Neural cell (in vitro differentiated cells): Measurements from ENCODE around the gene SND1. TPM values are rescaled to one million over a fixed set of nuclear protein-coding genes. Genes with fewer than 3 reads are reported as not detected.

Source experiments
- H2AFZ ChIP-seq: fragments of 200-600, 300-800 bp; sonication (generic), shearing (Covaris generic); 2 replicates; pipeline ENCODE4 v1.6.0; 2014; ENCODE audit warnings: low read depth, mild to moderate bottlenecking, antibody characterized with exemption, low read length, moderate library complexity
- H3F3A ChIP-seq: fragments of 200-600 bp; shearing (Covaris generic); 2 replicates; pipeline ENCODE4 v1.6.1; 2016; ENCODE audit warnings: mild to moderate bottlenecking, moderate library complexity, mixed read lengths, antibody characterized with exemption, low read length; ENCODE audit not compliant: insufficient read depth, poor library complexity, severe bottlenecking
- H3K27ac ChIP-seq: fragments of 200-600, 300-800 bp; sonication (generic), shearing (Covaris generic); 2 replicates; pipeline ENCODE4 v1.5.1; 2014; ENCODE audit warnings: mild to moderate bottlenecking, low read length, moderate library complexity
- H3K27me3 ChIP-seq: fragments of 300-800, 200-600 bp; sonication (generic), shearing (Covaris generic); 2 replicates; pipeline ENCODE4 v1.6.0; 2014; ENCODE audit warnings: mild to moderate bottlenecking, low read depth, low read length, moderate library complexity; ENCODE audit not compliant: insufficient read depth
- H3K36me3 ChIP-seq: fragments of 300-800, 200-600 bp; sonication (generic), shearing (Covaris generic); 2 replicates; pipeline ENCODE4 v1.5.1; 2014; ENCODE audit warnings: mild to moderate bottlenecking, antibody characterized with exemption, low read length, moderate library complexity; ENCODE audit not compliant: insufficient read depth
- H3K4me2 ChIP-seq: fragments of 300-800, 200-600 bp; sonication (generic), shearing (Covaris generic); 2 replicates; pipeline ENCODE4 v1.6.0; 2014; ENCODE audit warnings: mild to moderate bottlenecking, low read length
- H3K4me3 ChIP-seq: fragments of 300-800, 200-600 bp; sonication (generic), shearing (Covaris generic); 2 replicates; pipeline ENCODE4 v1.5.1; 2014; ENCODE audit warnings: mild to moderate bottlenecking, low read length, moderate library complexity
- H3K79me2 ChIP-seq: fragments of 200-600 bp; shearing (Covaris generic); replicated peaks from 2 replicates; pipeline ENCODE4 v1.6.0; 2014; ENCODE audit warnings: mild to moderate bottlenecking, low read length, moderate library complexity; ENCODE audit not compliant: insufficient read depth
- H3K9ac ChIP-seq: fragments of 300-800, 200-600 bp; sonication (generic), shearing (Covaris generic); 2 replicates; pipeline ENCODE4 v1.6.1; 2016; ENCODE audit warnings: mild to moderate bottlenecking, low read length, mixed read lengths
- H3K9me2 ChIP-seq: fragments of 200-600 bp; shearing (Covaris generic); 2 replicates; pipeline ENCODE4 v1.6.1; 2016; ENCODE audit warnings: mild to moderate bottlenecking, low read length, mixed read lengths; ENCODE audit not compliant: insufficient read depth
- H3K9me3 ChIP-seq: fragments of 200-600, 300-800 bp; sonication (generic), shearing (Covaris generic); 2 replicates; pipeline ENCODE4 v1.6.1; 2016; ENCODE audit warnings: mild to moderate bottlenecking, mixed run types, low read length, moderate library complexity, mixed read lengths
- H4K20me1 ChIP-seq: fragments of 200-600 bp; shearing (Covaris generic); 2 replicates; pipeline ENCODE4 v1.6.1; 2016; ENCODE audit warnings: mild to moderate bottlenecking, mixed run types; ENCODE audit not compliant: insufficient read depth
- EP300 ChIP-seq: fragments of 450-650 bp; conservative IDR thresholded peaks from 2 replicates; pipeline ENCODE4 v1.6.1; 2014; ENCODE audit warnings: antibody characterized with exemption, mild to moderate bottlenecking, moderate library complexity; ENCODE audit not compliant: poor library complexity, severe bottlenecking
- EZH2 ChIP-seq: fragments of 200-600, 300-800 bp; shearing (Covaris generic), sonication (generic); IDR thresholded peaks from 2 replicates; pipeline ENCODE4 v1.6.1; 2014; ENCODE audit warnings: antibody characterized with exemption, low read length, borderline replicate concordance, mild to moderate bottlenecking; ENCODE audit not compliant: insufficient read depth, poor library complexity, severe bottlenecking
- MXI1 ChIP-seq: fragments of 450-650 bp; conservative IDR thresholded peaks from 2 replicates; pipeline ENCODE4 v1.6.1; 2014; ENCODE audit warnings: antibody characterized with exemption, mild to moderate bottlenecking; ENCODE audit not compliant: poor library complexity, severe bottlenecking
- POLR2AphosphoS5 ChIP-seq: IDR thresholded peaks from 2 replicates; pipeline ENCODE4 v1.6.1; 2012
- RAD21 ChIP-seq: fragments of 450-650 bp; conservative IDR thresholded peaks from 2 replicates; pipeline ENCODE4 v1.6.1; 2014; ENCODE audit warnings: antibody characterized with exemption, mild to moderate bottlenecking, moderate library complexity
- SMC3 ChIP-seq: fragments of 450-650 bp; conservative IDR thresholded peaks from 2 replicates; pipeline ENCODE4 v1.6.1; 2014; ENCODE audit warnings: antibody characterized with exemption, mild to moderate bottlenecking, moderate library complexity; ENCODE audit not compliant: poor library complexity
- TAF1 ChIP-seq: IDR thresholded peaks from 2 replicates; pipeline ENCODE4 v1.6.1; 2012; ENCODE audit warnings: low read depth
- polyA plus RNA-seq: library from polyadenylated mRNA; depleted of rRNA; stranded (reverse); fragments of >200 nt; gene quantifications from 2 replicates; pipeline ENCODE4 v1.2.3, GENCODE V29; 2014
- TF ChIP-seq, protein P1 (sequence below): fragments of 450-650 bp; IDR thresholded peaks from 2 replicates; pipeline ENCODE4 v1.5.1; 2014; ENCODE audit warnings: antibody characterized with exemption, mild to moderate bottlenecking, moderate library complexity; ENCODE audit not compliant: poor library complexity, severe bottlenecking
- TF ChIP-seq, protein P2 (sequence below): IDR thresholded peaks from 2 replicates; pipeline ENCODE4 v1.6.1; 2012; ENCODE audit warnings: borderline replicate concordance

The SND1 gene
- polyA plus RNA-seq, 1 donor from 2014 or later: 37.4 TPM

DNA sequence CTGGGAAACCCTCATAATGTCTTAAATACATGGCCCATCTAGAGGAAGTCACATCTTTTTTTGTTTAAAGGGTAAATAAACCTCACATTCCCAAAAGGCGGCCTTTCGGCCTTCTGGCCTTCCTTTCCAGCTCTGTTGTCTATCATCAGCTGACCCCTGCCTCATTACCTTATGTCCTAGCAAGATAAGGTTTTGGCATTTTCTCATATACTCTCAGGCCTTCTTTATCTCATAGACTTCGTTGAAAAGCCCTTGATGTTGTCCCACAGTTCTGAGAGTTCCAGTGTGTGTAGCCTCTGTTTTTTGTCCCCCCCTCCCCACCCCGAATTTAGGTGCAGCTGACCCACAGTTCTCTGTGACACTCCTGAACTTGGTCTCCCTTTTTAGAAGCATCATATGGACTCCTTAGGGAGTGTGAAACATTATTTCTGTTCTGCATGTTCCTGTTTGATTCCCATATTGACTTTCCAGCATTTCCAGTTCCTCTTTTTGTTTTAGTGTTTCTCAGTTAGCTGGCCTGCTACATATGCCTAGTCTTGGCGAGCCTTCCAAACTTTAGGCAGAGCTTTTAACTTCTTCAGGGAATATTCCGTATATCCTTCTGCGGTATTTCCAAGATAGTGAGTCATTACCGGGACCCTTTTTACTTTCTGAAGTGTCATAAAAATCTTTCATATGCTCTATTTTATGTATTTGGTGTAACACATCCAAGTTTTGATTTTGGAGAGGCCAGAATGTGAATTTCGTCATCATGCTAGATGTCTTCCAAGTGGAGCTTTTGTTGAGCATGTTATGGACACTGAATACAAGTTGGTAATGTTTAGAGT lies 240.7 kb downstream of the SND1 start:
- Histone ChIP-seq H3K9me3 (no peaks in the 10 kb centered on the region), H3F3A (no peaks in the 10 kb centered on the region), H3K9ac (no peak overlapping the region), H3K4me3 (no peak overlapping the region), H3K27me3 (no peaks in the 10 kb centered on the region), H3K36me3 (peaks cover 3% of the 10 kb centered on the region), H4K20me1 (no peaks in the 10 kb centered on the region), H2AFZ (no peak overlapping the region), H3K4me2 (no peak overlapping the region), H3K27ac (no peak overlapping the region), H3K79me2 (no peaks in the 10 kb centered on the region), H3K9me2 (no peaks in the 10 kb centered on the region)
- TF ChIP-seq TAF1 (no peak), POLR2AphosphoS5 (no peak), EZH2 (no peak), MXI1 (no peak)
- TF ChIP-seq, protein P1, sequence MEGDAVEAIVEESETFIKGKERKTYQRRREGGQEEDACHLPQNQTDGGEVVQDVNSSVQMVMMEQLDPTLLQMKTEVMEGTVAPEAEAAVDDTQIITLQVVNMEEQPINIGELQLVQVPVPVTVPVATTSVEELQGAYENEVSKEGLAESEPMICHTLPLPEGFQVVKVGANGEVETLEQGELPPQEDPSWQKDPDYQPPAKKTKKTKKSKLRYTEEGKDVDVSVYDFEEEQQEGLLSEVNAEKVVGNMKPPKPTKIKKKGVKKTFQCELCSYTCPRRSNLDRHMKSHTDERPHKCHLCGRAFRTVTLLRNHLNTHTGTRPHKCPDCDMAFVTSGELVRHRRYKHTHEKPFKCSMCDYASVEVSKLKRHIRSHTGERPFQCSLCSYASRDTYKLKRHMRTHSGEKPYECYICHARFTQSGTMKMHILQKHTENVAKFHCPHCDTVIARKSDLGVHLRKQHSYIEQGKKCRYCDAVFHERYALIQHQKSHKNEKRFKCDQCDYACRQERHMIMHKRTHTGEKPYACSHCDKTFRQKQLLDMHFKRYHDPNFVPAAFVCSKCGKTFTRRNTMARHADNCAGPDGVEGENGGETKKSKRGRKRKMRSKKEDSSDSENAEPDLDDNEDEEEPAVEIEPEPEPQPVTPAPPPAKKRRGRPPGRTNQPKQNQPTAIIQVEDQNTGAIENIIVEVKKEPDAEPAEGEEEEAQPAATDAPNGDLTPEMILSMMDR: no peak
- TF ChIP-seq, protein P2, sequence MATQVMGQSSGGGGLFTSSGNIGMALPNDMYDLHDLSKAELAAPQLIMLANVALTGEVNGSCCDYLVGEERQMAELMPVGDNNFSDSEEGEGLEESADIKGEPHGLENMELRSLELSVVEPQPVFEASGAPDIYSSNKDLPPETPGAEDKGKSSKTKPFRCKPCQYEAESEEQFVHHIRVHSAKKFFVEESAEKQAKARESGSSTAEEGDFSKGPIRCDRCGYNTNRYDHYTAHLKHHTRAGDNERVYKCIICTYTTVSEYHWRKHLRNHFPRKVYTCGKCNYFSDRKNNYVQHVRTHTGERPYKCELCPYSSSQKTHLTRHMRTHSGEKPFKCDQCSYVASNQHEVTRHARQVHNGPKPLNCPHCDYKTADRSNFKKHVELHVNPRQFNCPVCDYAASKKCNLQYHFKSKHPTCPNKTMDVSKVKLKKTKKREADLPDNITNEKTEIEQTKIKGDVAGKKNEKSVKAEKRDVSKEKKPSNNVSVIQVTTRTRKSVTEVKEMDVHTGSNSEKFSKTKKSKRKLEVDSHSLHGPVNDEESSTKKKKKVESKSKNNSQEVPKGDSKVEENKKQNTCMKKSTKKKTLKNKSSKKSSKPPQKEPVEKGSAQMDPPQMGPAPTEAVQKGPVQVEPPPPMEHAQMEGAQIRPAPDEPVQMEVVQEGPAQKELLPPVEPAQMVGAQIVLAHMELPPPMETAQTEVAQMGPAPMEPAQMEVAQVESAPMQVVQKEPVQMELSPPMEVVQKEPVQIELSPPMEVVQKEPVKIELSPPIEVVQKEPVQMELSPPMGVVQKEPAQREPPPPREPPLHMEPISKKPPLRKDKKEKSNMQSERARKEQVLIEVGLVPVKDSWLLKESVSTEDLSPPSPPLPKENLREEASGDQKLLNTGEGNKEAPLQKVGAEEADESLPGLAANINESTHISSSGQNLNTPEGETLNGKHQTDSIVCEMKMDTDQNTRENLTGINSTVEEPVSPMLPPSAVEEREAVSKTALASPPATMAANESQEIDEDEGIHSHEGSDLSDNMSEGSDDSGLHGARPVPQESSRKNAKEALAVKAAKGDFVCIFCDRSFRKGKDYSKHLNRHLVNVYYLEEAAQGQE: no peak

DNA sequence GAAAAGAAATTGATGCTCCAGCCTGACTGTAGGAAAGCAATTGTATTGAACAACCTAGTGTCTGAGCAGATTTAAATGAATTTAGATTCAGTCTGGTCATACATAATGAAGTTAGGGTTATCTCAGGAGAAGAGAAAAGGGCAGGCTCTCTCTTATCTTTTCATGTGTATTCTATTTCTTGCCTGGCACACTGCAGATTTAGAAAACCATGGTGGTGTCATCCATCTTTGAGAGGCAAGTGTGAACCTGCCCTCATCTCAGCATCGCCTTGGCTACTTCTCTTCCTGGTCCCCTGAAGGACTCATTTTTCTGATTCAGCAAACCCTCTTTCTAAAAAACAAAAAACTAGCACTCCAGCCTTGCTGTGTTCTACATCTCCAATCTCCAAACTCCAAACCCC lies 241.6 kb downstream of the SND1 start:
- no peak for TF ChIP-seq RAD21
- TF ChIP-seq EP300: no peak
- TF ChIP-seq SMC3: no peak
- no peak for TF ChIP-seq EZH2
- TF ChIP-seq TAF1: no peak
- TF ChIP-seq MXI1: no peak
- TF ChIP-seq, protein P1: no peak
- no peak for TF ChIP-seq POLR2AphosphoS5
- Histone ChIP-seq H3K27ac (no peak overlapping the region), H3F3A (no peaks in the 10 kb centered on the region), H3K27me3 (no peaks in the 10 kb centered on the region), H3K79me2 (no peaks in the 10 kb centered on the region), H3K9ac (no peak overlapping the region), H3K36me3 (no peaks in the 10 kb centered on the region), H3K4me2 (no peak overlapping the region), H4K20me1 (no peaks in the 10 kb centered on the region), H2AFZ (no peak overlapping the region), H3K9me2 (no peaks in the 10 kb centered on the region), H3K4me3 (no peak overlapping the region), H3K9me3 (no peaks in the 10 kb centered on the region)
